ENCODE measurements around the gene ACAP2. TPM values are rescaled to one million over a fixed set of nuclear protein-coding genes. Genes with fewer than 3 reads are reported as not detected.
"Not testable (repeated sequence)": the region's sequence is repeated elsewhere in the genome, so short reads cannot be mapped to it uniquely, and the experiment has no call there.

Gene ACAP2
- total RNA-seq, 2 experiments from 2014 or later = 54.6 to 55.7 TPM

- Mint-ChIP-seq H3K4me1 (ENCODE audit: low read depth) (peaks cover 10% of the 10 kb centered on the region), H3K4me3 (no peak overlapping the region), H3K27ac (no peak overlapping the region), H3K27me3 (no peaks in the 10 kb centered on the region), H3K36me3 (ENCODE audit: low read depth) (peaks cover 16% of the 10 kb centered on the region), H3K9me3 (peaks cover 13% of the 10 kb centered on the region)
- ATAC-seq = no peak
- intact Hi-C loops (cut with micrococcal nuclease) = no loop called here
- no peak for DNase-seq
- ChIA-PET POLR2A (no interaction called here), CTCF (interaction anchor here (1.0 kb wide), 1 partner anchor 130 kb away, joined by 3 read pairs; no protein-coding TSS in a partner anchor)
- no peak for TF ChIP-seq CTCF (IDR thresholded peaks at IDR 0.05)
Measured at GRCh38 chr3:195236076-195236798, 206.6 kb downstream of the ACAP2 start.

- CTCF ChIA-PET = interaction anchor here (1.1 kb wide), 1 partner anchor 10 kb away, joined by 3 read pairs; no protein-coding TSS in a partner anchor
Measured at GRCh38 chr3:195230244-195230643, 212.6 kb downstream of the ACAP2 start.

DNA sequence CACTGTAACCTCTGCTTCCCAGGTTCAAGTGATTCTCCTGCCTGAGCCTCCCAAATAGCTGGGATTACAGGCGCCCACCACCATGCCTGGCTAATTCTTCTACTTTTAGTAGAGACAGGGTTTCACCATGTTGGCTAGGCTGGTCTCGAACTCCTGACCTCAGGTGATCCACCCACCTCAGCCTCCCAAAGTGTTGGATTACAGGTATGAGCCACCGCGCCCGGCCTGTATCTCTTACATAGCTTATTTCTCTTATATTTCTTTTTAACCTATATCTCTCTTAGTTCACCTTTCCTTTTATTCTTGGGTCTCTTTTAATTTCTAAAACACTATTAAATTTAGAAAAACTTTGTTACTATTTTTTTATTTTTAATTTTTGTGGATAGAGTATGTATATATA is 213.9 kb downstream of the ACAP2 start:
- H3K27ac Mint-ChIP-seq; POLR2A ChIA-PET; CTCF ChIA-PET; H3K9me3 Mint-ChIP-seq; ATAC-seq; DNase-seq; intact Hi-C loops (cut with micrococcal nuclease); H3K27me3 Mint-ChIP-seq; H3K4me3 Mint-ChIP-seq: not testable (repeated sequence)
- peaks cover 24% of the 10 kb centered on the region for H3K4me1 Mint-ChIP-seq (ENCODE audit: low read depth)
- H3K36me3 Mint-ChIP-seq (ENCODE audit: low read depth) = peaks cover 17% of the 10 kb centered on the region

More at GRCh38 chr3:195230244-195230643, 212.6 kb downstream of the ACAP2 start:
- no peaks in the 10 kb centered on the region for H3K27me3 Mint-ChIP-seq
- peaks cover 19% of the 10 kb centered on the region for H3K36me3 Mint-ChIP-seq (ENCODE audit: low read depth)
- H3K27ac Mint-ChIP-seq = no peak overlapping the region
- TF ChIP-seq CTCF (IDR thresholded peaks at IDR 0.05) = no peak
- H3K4me1 Mint-ChIP-seq (ENCODE audit: low read depth) = peaks cover 24% of the 10 kb centered on the region
- POLR2A ChIA-PET = interaction anchor here (0.7 kb wide), 1 partner anchor 1003 kb away, joined by 3 read pairs; no protein-coding TSS in a partner anchor
- DNase-seq = no peak
- H3K4me3 Mint-ChIP-seq = no peak overlapping the region
- intact Hi-C loops (cut with micrococcal nuclease) = no loop called here
- H3K9me3 Mint-ChIP-seq = peaks cover 5% of the 10 kb centered on the region
- ATAC-seq = no peak

DNA sequence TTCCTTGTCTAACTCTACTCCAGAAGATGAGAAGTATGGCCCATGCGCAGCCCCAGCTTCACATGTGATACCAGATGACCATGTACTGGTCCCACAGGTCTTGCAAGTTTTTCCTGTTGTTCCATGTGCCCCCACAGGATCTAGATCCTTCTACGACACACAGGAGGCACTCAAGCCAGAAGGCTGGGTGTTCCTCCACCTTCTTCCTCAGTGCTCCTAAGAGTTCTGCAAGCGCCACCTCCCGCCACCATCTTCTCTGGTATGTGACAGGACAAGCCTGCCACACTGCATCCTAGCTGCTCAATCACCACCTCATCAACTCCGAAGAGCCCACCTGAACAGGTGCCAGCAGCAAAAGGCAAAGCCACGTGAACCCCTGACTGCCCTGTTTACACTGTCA is 214.9 kb downstream of the ACAP2 start:
- peaks cover 24% of the 10 kb centered on the region for H3K4me1 Mint-ChIP-seq (ENCODE audit: low read depth)
- no peak for TF ChIP-seq CTCF (IDR thresholded peaks at IDR 0.05)
- CTCF ChIA-PET = interaction anchor here (1.1 to 1.7 kb wide), 2 partner anchors 15 to 28 kb away, joined by 3 to 8 read pairs; no protein-coding TSS in a partner anchor
- H3K4me3 Mint-ChIP-seq = no peak overlapping the region
- peaks cover 20% of the 10 kb centered on the region for H3K36me3 Mint-ChIP-seq (ENCODE audit: low read depth)
- POLR2A ChIA-PET = interaction anchor here (1.3 kb wide), 1 partner anchor 13 kb away, joined by 4 read pairs; no protein-coding TSS in a partner anchor
- intact Hi-C loops (cut with micrococcal nuclease) = no loop called here
- H3K9me3 Mint-ChIP-seq = peaks cover 3% of the 10 kb centered on the region
- H3K27ac Mint-ChIP-seq = peak overlapping the region; percentile 74
- DNase-seq (no peak), ATAC-seq (no peak)
- H3K27me3 Mint-ChIP-seq = no peaks in the 10 kb centered on the region

DNA sequence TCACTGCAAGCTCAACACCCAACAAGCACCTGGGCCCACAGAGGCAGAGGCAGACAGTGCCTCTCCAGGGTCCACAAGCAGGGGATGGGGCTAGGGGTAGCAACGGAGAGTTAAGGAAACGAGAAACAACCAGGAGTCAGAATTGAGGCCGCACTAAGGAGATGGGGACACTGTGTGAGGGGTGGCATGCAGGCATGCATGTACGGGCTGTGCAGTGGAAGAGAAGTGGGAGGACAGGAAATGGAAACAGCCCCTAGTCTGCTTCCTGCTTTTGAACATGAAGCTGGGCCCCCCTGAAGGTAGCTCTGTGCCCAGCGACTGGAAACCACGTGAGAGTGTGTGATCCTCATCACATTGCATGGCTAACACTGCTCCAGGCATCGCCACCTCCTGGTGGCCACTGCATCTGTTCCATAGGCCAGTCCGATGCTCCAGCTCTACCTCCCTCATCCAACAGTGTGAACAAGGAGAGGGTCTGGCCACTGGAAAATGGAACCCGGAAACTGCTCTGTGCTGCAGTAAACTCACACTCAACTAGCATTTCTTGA is 215.8 kb downstream of the ACAP2 start:
- POLR2A ChIA-PET = interaction anchor here (0.6 to 1.3 kb wide), 2 partner anchors 14 to 72 kb away, joined by 3 to 4 read pairs; no protein-coding TSS in a partner anchor
- peaks cover 24% of the 10 kb centered on the region for H3K4me1 Mint-ChIP-seq (ENCODE audit: low read depth)
- peak; percentile 95 for ATAC-seq
- peaks cover 20% of the 10 kb centered on the region for H3K36me3 Mint-ChIP-seq (ENCODE audit: low read depth)
- TF ChIP-seq CTCF (IDR thresholded peaks at IDR 0.05) = no peak
- no peaks in the 10 kb centered on the region for H3K27me3 Mint-ChIP-seq
- H3K9me3 Mint-ChIP-seq = peaks cover 3% of the 10 kb centered on the region
- peak; percentile 72 for DNase-seq
- CTCF ChIA-PET = interaction anchor here (0.6 to 1.7 kb wide), 7 partner anchors 13 to 210 kb away, joined by 3 to 8 read pairs (median 3); no protein-coding TSS in a partner anchor
- peak overlapping the region; percentile 74 for H3K27ac Mint-ChIP-seq
- intact Hi-C loops (cut with micrococcal nuclease) = no loop called here
- H3K4me3 Mint-ChIP-seq = peak overlapping the region; percentile 14

Data from activated CD8-positive, alpha-beta T cell treated with anti-CD3 and anti-CD28 coated beads for 36 hours (primary cell).